Smooth muscle cell of the brain vasculature (primary cell): Measurements from ENCODE around the gene SKAP1.

ENCODE experiments used
- DNase-seq: peaks from one replicate; pipeline ENCODE4 v3.0.0-alpha.2; 2012; ENCODE audit warnings: low read depth, low spot score

Gene SKAP1

DNA sequence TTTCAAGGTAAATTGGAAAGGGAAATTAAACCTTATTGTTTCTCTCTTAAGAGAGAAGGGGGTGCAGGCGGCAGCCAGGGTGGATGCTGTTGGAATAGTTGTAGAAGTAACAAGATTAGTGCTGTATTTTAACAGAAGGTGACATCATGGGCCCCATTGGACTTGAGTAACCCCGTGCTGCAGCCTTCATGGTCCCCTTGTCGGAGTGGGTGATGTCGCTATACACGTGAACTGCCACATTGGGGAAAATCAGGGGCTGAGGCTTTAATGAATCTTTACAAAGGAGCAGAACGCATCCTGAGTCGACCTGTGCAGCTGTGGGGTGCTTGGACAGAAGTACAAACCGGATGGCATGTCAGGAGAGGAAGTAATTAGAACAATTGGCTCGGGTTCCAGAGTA, 319.3 kb downstream of the SKAP1 start:
- no peak for DNase-seq

DNA sequence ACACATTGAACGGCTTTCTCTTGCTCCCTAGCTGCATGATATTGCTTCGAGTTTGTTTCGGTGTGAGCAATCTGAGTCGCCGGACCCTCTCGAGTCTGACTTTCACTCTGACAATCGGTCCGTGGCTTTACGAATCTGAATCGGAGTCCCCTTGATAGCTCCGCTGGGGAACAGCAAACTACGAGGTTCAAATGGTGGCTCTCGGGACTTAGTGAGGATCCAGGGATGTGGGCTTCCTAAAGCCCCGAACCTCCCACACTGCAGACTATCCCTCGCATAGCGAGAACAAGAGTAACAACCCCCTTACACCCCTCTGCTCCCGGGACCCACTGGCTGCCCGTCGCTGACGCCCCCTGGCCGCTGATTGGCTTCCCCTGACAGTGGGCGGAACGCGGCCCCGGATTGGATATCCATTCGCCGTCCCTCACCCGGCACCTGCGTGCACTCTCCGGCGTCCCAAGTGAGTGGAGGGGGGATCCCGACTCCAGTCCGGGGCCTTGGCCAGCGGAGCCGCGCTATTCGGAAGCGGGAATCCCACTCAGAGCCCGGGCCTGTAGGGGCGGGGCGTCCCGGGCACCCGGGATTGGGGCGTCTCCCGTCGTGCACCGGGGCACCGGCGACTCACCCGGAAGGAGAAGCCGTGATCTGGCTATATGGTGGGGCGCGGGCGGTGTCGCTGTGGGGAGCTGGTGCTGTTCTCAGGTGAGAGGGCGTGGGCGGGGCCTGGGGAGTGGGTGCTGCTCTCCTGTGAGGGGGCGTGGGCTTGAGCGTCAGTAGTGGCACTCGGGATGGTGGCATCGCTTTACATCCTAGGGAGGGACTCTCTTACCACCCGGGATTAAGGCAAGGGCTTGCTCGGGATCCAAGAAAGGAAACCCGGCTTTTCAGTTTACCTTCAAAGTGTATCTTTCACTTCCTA, 322.6 kb downstream of the SKAP1 start, which contains the start of gene SNX11:
TSS of gene SNX11 (plus strand) at position 630 of the 919 bp plus-strand sequence. CDS start 4,278 bp downstream, outside the sequence.
- DNase-seq, result no peak

DNA sequence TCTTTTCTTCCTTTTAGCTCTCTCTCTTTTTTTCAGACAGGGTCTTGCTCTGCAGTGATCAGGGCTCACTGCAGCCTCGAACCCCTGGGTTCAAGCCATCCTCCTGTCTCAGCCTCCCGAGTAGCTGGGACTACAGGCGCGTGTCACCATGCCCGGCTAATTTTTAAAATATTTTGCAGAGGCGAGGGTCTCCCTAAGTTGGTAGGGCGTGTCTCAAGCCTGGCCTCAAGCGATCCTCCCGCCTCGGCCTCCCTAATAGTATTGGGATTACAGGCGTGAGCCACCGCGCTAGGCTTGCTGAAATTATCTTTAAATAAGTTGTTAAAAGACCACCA, 323.2 kb downstream of the SKAP1 start:
- DNase-seq, result no peak

DNA sequence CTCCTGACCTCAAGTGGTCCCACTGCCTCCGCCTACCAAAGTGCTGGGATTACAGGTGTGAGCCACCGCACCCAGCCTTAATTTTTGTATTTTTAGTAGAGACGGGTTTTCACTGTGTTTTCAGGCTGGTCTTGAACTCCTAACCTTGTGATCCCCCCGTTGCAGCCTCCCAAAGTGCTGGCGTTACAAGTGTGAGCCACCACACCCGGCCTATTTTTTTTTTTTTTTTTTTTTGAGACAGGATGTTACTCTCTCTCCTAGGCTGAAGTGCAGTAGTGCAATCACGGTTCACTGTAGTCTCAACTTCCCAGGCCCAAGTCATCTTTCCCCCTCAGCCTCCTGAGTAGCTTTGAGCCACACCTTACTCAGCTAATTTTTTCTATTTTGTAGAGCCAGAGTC, 325.6 kb downstream of the SKAP1 start:
- DNase-seq, result no peak

DNA sequence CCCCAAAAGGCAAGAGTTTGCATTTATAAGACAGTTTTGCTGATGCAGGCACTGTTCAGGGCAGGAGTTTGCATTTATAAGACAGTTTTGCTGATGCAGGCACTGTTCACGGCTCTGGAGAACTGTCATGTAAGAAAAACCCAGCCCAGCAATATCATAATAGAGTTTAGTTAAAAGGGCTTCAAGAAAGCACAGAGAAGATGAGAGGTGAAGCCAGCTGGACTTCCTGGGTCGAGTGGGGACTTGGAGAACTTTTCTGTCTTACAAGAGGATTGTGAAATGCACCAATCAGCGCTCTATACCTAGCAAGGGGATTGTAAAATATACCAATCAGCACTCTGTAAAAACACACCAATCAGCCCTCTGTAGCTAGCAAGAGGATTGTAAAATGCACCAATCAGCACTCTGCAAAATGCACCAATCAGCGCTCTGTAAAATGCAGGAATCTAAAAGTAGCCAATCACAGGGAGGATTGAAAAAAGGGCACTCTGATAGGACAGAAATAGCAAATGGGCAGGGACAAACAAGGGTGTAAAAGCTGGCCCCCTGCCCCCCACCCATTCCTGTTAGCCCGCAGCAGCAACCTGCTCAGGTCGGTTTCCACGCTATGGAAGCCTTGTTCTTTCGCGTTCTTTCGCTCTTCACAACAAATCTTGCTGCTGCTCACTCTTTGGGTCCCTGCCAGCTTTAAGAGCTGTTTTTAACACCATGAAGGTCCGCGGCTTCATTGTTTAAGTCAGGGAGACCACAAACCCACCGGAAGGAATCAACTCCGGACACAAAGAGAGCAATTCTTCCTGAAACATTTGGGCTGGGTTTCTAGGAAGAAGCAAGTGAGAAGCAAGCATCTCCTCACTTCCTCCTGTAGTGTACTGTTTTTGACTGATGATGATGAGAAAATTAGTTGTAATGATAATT, 327.0 kb downstream of the SKAP1 start:
- no peak for DNase-seq

DNA sequence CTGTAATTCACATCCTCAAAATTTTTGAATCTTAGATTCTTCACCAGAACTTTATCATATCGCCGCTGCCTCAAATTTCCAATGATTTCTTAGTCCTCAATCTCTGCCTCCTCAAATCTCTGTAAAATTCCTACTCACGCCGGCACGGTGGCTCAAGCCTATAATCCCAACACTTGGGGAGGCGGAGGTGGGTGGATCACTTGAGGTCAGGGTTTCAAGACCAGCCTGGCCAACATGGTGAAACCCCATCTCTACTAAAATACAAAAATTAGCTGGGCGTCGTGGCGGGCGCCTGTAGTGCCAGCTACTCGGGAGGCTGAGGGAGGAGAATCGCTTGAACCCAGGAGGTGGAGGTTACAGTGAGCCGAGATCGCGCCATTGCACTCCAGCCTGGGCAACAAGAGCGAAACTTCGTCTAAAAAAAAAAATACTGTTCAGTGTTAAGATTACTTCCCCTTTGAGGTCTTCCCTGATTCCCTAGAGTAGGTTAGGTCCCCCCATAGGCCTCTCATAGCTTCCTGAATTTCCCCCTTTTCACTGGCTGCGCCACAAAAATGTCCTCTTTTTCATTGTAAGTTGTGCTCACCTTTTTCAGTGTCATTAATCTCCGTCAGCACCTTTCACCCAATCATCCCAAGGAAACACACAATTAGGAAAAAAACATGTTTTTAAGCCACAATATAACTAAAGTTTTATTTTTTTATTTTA, 327.8 kb downstream of the SKAP1 start:
- DNase-seq, result no peak

DNA sequence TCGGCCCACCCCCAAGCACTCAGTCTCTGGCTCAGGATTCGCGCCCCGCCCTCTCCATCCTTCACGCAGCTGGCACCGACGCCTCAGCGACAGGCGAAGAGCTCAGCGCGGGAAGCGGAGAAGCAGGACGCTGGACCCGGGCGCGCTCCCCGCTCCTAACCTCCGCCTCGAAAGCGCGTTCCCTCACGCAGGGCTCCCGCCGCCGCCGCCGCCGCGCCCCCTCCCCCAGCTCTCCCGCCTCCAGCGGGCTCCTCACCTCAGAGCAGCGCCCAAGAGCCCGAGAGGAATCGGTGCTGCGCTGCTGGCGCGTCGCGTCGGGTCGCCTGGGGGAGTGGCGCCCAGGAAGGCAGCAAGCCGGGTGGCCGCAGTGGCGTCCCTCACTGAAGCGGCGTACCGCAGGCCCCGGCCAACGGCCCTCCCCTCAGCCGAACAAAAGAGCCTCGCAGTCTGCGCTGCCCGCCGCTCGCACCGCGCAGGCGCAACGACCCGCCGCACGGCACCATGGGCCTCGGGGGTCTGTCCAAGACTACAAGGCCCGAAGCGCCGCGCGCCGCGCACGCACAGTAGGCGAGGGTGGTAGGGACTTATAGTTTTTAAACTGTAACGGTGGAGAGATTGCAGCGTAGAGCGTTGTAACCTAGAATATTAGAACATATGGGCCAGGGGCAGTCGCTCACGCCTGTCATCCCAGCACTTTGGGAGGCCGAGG, 328.8 kb downstream of the SKAP1 start, which contains the start of gene CBX1:
TSS of gene CBX1 (minus strand) at position 467 of the 709 bp plus-strand sequence. CDS start 24,474 bp downstream, outside the sequence.
- peak; percentile 88 for DNase-seq

DNA sequence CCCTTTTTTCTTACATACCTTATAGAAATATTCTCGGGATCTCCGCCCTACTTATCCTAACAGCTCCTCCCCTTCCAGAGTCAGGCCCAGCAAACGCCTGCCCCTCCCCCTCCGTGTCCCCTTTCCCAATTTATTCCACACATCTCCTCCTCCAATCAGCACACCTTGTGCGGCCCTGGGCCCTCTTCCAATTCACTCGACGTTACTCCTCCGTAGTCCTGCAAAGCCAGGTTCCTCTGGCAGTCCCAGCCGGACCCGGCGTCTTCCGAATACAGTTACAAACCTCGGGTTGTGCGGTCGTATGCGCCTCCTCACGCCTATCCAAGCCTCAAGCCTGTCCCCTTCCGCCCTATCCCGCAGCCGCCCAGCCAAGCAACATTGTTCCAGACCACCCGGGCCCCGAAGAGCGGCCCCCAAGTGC, 329.4 kb downstream of the SKAP1 start:
- no peak for DNase-seq

DNA sequence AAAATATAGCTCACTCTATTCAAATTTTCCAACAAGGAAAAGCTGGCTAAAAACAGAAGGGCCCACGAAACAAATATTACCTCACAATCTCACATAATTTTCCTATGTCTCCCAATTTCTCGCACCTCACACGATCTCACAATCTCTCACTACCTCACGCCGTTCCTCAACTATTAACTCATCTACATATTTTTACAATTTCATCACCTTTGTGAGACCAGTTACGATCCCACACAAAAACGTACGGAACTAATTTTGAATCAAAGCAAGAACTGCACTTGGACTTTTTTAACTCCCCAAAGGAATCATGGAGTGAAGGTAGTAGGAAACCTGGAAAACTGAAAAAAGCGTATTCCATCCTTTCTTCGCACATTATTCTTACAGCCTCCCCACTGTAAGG, 329.9 kb downstream of the SKAP1 start:
- no peak for DNase-seq

DNA sequence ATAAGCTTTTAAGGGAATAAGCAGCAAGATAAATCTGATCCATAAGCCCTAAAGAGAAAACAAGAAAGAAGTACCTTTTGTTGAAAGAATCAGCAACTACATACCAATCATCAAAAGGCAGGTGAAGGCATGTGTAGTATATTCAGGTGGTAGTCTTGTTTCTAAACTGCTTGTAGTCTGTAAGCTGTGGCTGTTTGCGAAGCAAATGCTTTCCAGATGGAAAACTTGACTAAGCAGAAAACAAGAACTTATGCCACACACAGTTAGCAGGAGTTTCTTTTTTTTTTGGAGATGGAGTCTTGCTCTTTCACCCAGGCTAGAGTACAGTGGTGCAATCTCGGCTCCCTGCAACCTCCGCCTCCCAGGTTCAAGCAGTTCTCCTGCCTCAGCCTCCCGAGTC, 334.4 kb downstream of the SKAP1 start:
- no peak for DNase-seq

DNA sequence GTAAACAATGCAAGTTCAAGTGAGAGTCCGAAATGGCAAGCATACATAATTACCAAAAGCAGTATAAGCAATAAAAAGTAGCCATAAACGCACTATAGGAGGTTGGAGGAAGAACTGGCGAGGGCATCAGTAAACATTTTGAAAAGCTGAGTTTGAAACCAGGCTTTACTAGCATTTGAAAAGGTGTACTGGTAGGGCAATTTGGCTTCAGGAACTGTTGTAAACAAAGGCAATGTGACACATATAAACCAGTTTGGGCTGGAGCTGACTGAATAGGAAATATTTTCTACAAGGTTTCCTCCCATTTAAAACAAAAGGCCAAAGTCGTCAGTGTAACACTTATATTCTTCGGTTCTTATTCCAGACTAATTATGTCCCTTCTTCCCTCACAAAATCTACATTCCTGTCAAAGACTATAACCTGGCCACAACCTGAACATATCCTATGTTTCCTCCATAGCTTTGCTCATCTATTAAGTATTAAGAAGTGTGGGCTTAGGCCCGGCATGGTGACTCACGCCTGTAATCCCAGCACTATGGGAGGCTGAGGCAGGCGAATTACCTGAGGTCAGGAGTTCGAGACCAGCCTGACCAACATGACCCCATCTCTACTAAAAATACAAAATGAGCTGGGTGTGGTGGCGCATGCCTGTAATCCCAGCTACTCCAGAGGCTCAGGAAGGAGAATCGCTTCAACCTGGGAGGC, 336.5 kb downstream of the SKAP1 start:
- no peak for DNase-seq

DNA sequence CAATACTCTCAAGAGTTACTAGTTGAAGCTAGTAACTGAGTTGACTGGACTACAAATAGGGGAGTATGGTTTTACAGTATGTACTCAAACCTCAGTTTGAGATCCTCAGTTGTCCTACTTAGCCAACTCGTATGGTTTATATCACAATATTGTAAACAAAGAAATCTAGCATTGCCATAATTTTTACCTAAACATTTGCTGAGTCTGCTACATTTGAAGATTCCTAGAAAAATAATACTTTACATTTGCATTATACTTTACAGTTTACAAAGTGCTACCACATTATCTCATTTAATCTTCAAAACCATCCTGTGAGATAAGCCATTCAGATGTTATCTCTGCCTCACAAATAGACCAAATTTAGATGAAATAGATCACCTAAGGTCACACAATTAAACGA, 345.1 kb downstream of the SKAP1 start:
- no peak for DNase-seq
